ENCODE measurements around the gene IL9R. TPM values are rescaled to one million over a fixed set of nuclear protein-coding genes. Genes with fewer than 3 reads are reported as not detected.
"Not testable (repeated sequence)": the region's sequence is repeated elsewhere in the genome, so short reads cannot be mapped to it uniquely, and the experiment has no call there.

The IL9R gene
- total RNA-seq, 1 donor: 0.42 TPM

- no peak overlapping the region for H3K4me3 ChIP-seq (ENCODE audit: low read length)
- H3K9me3 ChIP-seq (ENCODE audit: low read depth, low read length): no peaks in the 10 kb centered on the region
- no peaks in the 10 kb centered on the region for H3K27me3 ChIP-seq (ENCODE audit: insufficient read depth, low read length)
- H3K4me1 ChIP-seq (ENCODE audit: insufficient read depth, low read length): no peaks in the 10 kb centered on the region
Observed at GRCh38 chrX:156004740-156005139, 7.2 kb downstream of the IL9R start.

- Histone ChIP-seq H3K4me3 (ENCODE audit: low read length) (no peak overlapping the region), H3K27me3 (ENCODE audit: insufficient read depth, low read length) (no peaks in the 10 kb centered on the region), H3K4me1 (ENCODE audit: insufficient read depth, low read length) (no peaks in the 10 kb centered on the region), H3K9me3 (ENCODE audit: low read depth, low read length) (no peaks in the 10 kb centered on the region)
Observed at GRCh38 chrX:156005144-156005543, 7.6 kb downstream of the IL9R start.

GRCh38 chrX:156006468-156006867 is 9.0 kb downstream of the IL9R start:
- not testable (repeated sequence) for H3K4me1 ChIP-seq (ENCODE audit: insufficient read depth, low read length); H3K9me3 ChIP-seq (ENCODE audit: low read depth, low read length); H3K27me3 ChIP-seq (ENCODE audit: insufficient read depth, low read length); H3K4me3 ChIP-seq (ENCODE audit: low read length)

- not testable (repeated sequence) for H3K27me3 ChIP-seq (ENCODE audit: insufficient read depth, low read length); H3K4me3 ChIP-seq (ENCODE audit: low read length); H3K4me1 ChIP-seq (ENCODE audit: insufficient read depth, low read length); H3K9me3 ChIP-seq (ENCODE audit: low read depth, low read length)
Observed at GRCh38 chrX:156008379-156008778, 10.9 kb downstream of the IL9R start.

GRCh38 chrX:156008915-156009314 is 11.4 kb downstream of the IL9R start:
- no peak overlapping the region for H3K4me3 ChIP-seq (ENCODE audit: low read length)
- H3K9me3 ChIP-seq (ENCODE audit: low read depth, low read length): no peaks in the 10 kb centered on the region
- H3K4me1 ChIP-seq (ENCODE audit: insufficient read depth, low read length): no peaks in the 10 kb centered on the region
- H3K27me3 ChIP-seq (ENCODE audit: insufficient read depth, low read length): no peaks in the 10 kb centered on the region

GRCh38 chrX:156009691-156010090 is 12.2 kb downstream of the IL9R start:
- H3K27me3 ChIP-seq (ENCODE audit: insufficient read depth, low read length); H3K4me1 ChIP-seq (ENCODE audit: insufficient read depth, low read length); H3K4me3 ChIP-seq (ENCODE audit: low read length); H3K9me3 ChIP-seq (ENCODE audit: low read depth, low read length): not testable (repeated sequence)

- H3K4me1 ChIP-seq (ENCODE audit: insufficient read depth, low read length); H3K27me3 ChIP-seq (ENCODE audit: insufficient read depth, low read length); H3K4me3 ChIP-seq (ENCODE audit: low read length): not testable (repeated sequence)
Observed at GRCh38 chrX:156013286-156013953, 15.9 kb downstream of the IL9R start.

GRCh38 chrX:156019846-156020245 is 22.4 kb downstream of the IL9R start:
- not testable (repeated sequence) for H3K9me3 ChIP-seq (ENCODE audit: low read depth, low read length); H3K4me3 ChIP-seq (ENCODE audit: low read length); H3K27me3 ChIP-seq (ENCODE audit: insufficient read depth, low read length); H3K4me1 ChIP-seq (ENCODE audit: insufficient read depth, low read length)

More at GRCh38 chrX:156013286-156013953, 15.9 kb downstream of the IL9R start:
- H3K9me3 ChIP-seq (ENCODE audit: low read depth, low read length): not testable (repeated sequence)

- H3K9me3 ChIP-seq (ENCODE audit: low read depth, low read length); H3K27me3 ChIP-seq (ENCODE audit: insufficient read depth, low read length); H3K4me1 ChIP-seq (ENCODE audit: insufficient read depth, low read length); H3K4me3 ChIP-seq (ENCODE audit: low read length): not testable (repeated sequence)
Observed at GRCh38 chrX:156023002-156023401, 25.5 kb downstream of the IL9R start.

GRCh38 chrX:156024949-156025492 is 27.5 kb downstream of the IL9R start:
- not testable (repeated sequence) for H3K9me3 ChIP-seq (ENCODE audit: low read depth, low read length); H3K4me1 ChIP-seq (ENCODE audit: insufficient read depth, low read length); H3K4me3 ChIP-seq (ENCODE audit: low read length); H3K27me3 ChIP-seq (ENCODE audit: insufficient read depth, low read length)

- H3K9me3 ChIP-seq (ENCODE audit: low read depth, low read length); H3K27me3 ChIP-seq (ENCODE audit: insufficient read depth, low read length); H3K4me3 ChIP-seq (ENCODE audit: low read length); H3K4me1 ChIP-seq (ENCODE audit: insufficient read depth, low read length): not testable (repeated sequence)
Observed at GRCh38 chrX:156028653-156029237, 31.2 kb downstream of the IL9R start.

- H3K9me3 ChIP-seq (ENCODE audit: low read depth, low read length): not testable (repeated sequence)
Observed at GRCh38 chrX:156029296-156029695, 31.8 kb downstream of the IL9R start.

GRCh38 chrX:156029707-156030442 is 32.4 kb downstream of the IL9R start:
- H3K4me1 ChIP-seq (ENCODE audit: insufficient read depth, low read length); H3K27me3 ChIP-seq (ENCODE audit: insufficient read depth, low read length); H3K4me3 ChIP-seq (ENCODE audit: low read length); H3K9me3 ChIP-seq (ENCODE audit: low read depth, low read length): not testable (repeated sequence)

More at GRCh38 chrX:156029296-156029695, 31.8 kb downstream of the IL9R start:
- H3K4me1 ChIP-seq (ENCODE audit: insufficient read depth, low read length); H3K27me3 ChIP-seq (ENCODE audit: insufficient read depth, low read length); H3K4me3 ChIP-seq (ENCODE audit: low read length): not testable (repeated sequence)

GRCh38 chrX:156030474-156030873 is 33.0 kb downstream of the IL9R start:
- H3K4me3 ChIP-seq (ENCODE audit: low read length); H3K27me3 ChIP-seq (ENCODE audit: insufficient read depth, low read length); H3K4me1 ChIP-seq (ENCODE audit: insufficient read depth, low read length); H3K9me3 ChIP-seq (ENCODE audit: low read depth, low read length): not testable (repeated sequence)

All from mononuclear cell (primary cell).